Esophagus muscularis mucosa (tissue), 4 donors: ENCODE measurements around the gene ATF4. TPM values are rescaled to one million over a fixed set of nuclear protein-coding genes. Genes with fewer than 3 reads are reported as not detected.
"Not testable (repeated sequence)": the region's sequence is repeated elsewhere in the genome, so short reads cannot be mapped to it uniquely, and the experiment has no call there.

Experiments
- DNase-seq: peaks from one replicate; pipeline ENCODE4 v3.0.0-alpha.2; 2017; ENCODE audit errors: extremely low spot score
- H3K27ac ChIP-seq, 4 donors: fragments of 200-600 bp; sonication (generic); replicated peaks in 1 of 4; 1 replicate in 3 of 4; 2 replicates in 1 of 4; pipeline ENCODE4 v1.5.1; 2016 to 2019; ENCODE audit warnings: mild to moderate bottlenecking in 1 of 4
- H3K27me3 ChIP-seq, 4 donors: fragments of 200-600 bp; sonication (generic); one replicate each; pipeline versions ENCODE4 v1.5.1 to v1.6.0; 2016 to 2019
- H3K36me3 ChIP-seq, 4 donors: fragments of 200-600 bp; sonication (generic); one replicate each; pipeline ENCODE4 v1.5.1; 2016 to 2019
- H3K4me1 ChIP-seq, 4 donors: fragments of 200-600 bp; sonication (generic); one replicate each; pipeline ENCODE4 v1.5.1; 2016 to 2019
- H3K4me3 ChIP-seq, 4 donors: fragments of 200-600 bp; sonication (generic); 1 replicate in 2 of 4; 2 replicates in 2 of 4; pipeline ENCODE4 v1.5.1; 2016 to 2019; ENCODE audit warnings: mild to moderate bottlenecking in 4 of 4, moderate library complexity in 1 of 4
- H3K9me3 ChIP-seq, 4 donors: fragments of 200-600 bp; sonication (generic); 1 replicate in 3 of 4; 2 replicates in 1 of 4; pipeline ENCODE4 v1.5.1; 2016 to 2019
- EP300 ChIP-seq: sonication (generic); formaldehyde crosslinking; IDR thresholded peaks from one replicate; pipeline ENCODE4 v1.6.1; 2017; ENCODE audit warnings: antibody characterized with exemption
- POLR2A ChIP-seq: fragments of 450-650 bp; IDR thresholded peaks from one replicate; pipeline ENCODE4 v1.6.1; 2017; ENCODE audit warnings: antibody characterized with exemption, moderate library complexity, mild to moderate bottlenecking, low read depth
- POLR2AphosphoS5 ChIP-seq, 2 donors: sonication (generic); formaldehyde crosslinking; IDR thresholded peaks; one replicate each; pipeline ENCODE4 v1.6.1; 2017; ENCODE audit warnings: antibody characterized with exemption in 2 of 2
- WGBS: methylation state at CpG from one replicate; pipeline ENCODE4 v1.1.5; 2018; 5-methylcytosine and 5-hydroxymethylcytosine counted together
- intact Hi-C: fragments of 100-400 bp; cut with DNase I; formaldehyde crosslinking; loops from one replicate; pipeline ENCODE4 v1.15.1; 2023
- total RNA-seq, 4 donors: library from RNA; depleted of rRNA; stranded (reverse); fragments of >200 nt; gene quantifications; one replicate each; pipeline versions ENCODE4 v1.1.0 to v1.2.1, GENCODE V29; 2016
- TF ChIP-seq, protein P1 (sequence below), 3 experiments: fragments of 200-600 bp in 2 of 3; fragments of 450-650 bp in 1 of 3; sonication (generic) in 2 of 3; IDR thresholded peaks; one replicate each; pipeline ENCODE4 v1.5.1; 2017 to 2019; ENCODE audit warnings: antibody characterized with exemption in 3 of 3, mild to moderate bottlenecking in 2 of 3, moderate library complexity in 1 of 3

Gene ATF4
- total RNA-seq, 4 donors from 2014 or later: 516 to 895 (median 721) TPM

DNA sequence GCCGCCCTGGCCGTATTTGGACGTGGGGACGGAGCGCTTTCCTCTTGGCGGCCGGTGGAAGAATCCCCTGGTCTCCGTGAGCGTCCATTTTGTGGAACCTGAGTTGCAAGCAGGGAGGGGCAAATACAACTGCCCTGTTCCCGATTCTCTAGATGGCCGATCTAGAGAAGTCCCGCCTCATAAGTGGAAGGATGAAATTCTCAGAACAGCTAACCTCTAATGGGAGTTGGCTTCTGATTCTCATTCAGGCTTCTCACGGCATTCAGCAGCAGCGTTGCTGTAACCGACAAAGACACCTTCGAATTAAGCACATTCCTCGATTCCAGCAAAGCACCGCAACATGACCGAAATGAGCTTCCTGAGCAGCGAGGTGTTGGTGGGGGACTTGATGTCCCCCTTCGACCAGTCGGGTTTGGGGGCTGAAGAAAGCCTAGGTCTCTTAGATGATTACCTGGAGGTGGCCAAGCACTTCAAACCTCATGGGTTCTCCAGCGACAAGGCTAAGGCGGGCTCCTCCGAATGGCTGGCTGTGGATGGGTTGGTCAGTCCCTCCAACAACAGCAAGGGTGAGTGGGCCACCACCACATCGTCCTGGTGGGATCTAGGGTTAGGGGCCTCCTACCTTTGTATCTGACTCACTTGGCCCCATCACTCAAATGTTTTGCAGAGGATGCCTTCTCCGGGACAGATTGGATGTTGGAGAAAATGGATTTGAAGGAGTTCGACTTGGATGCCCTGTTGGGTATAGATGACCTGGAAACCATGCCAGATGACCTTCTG lies 934 bp downstream of the ATF4 start:
- H3K9me3 ChIP-seq, H3K27me3 ChIP-seq: not testable (repeated sequence)
- H3K27ac ChIP-seq: peak overlapping the region; percentile 99 to 100 (median 99)
- peak overlapping the region; percentile 91 to 100 (median 96) for H3K4me3 ChIP-seq
- DNase-seq: peak; percentile 94
- peaks cover 22 to 63% (median 48%) of the 10 kb centered on the region in 4 donors for H3K36me3 ChIP-seq
- peak in 1 of 2 donors; percentile 62 for TF ChIP-seq POLR2AphosphoS5 (IDR thresholded peaks at IDR 0.05)
- H3K4me1 ChIP-seq: peaks cover 54 to 68% (median 64%) of the 10 kb centered on the region in 4 donors
- WGBS: 7% methylated on average over 13 of the region's 28 CpGs
- intact Hi-C loops: loop anchor here (10.0 kb wide), 3 partner anchors 86 to 346 kb away; partner anchors contain the start of gene SYNGR1

DNA sequence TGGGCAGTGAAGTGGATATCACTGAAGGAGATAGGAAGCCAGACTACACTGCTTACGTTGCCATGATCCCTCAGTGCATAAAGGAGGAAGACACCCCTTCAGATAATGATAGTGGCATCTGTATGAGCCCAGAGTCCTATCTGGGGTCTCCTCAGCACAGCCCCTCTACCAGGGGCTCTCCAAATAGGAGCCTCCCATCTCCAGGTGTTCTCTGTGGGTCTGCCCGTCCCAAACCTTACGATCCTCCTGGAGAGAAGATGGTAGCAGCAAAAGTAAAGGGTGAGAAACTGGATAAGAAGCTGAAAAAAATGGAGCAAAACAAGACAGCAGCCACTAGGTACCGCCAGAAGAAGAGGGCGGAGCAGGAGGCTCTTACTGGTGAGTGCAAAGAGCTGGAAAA lies 1.7 kb downstream of the ATF4 start:
- DNase-seq, H3K27me3 ChIP-seq, H3K9me3 ChIP-seq: not testable (repeated sequence)
- Histone ChIP-seq H3K36me3 (peaks cover 22 to 60% (median 46%) of the 10 kb centered on the region in 4 donors), H3K4me3 (peak overlapping the region; percentile 91 to 100 (median 96)), H3K4me1 (peaks cover 54 to 74% (median 72%) of the 10 kb centered on the region in 4 donors), H3K27ac (peak overlapping the region; percentile 99 to 100 (median 99))
- intact Hi-C loops: loop anchor here (10.0 kb wide), 3 partner anchors 87 to 347 kb away; partner anchors contain the start of gene SYNGR1
- 16% methylated on average over 5 of the region's 5 CpGs for WGBS

DNA sequence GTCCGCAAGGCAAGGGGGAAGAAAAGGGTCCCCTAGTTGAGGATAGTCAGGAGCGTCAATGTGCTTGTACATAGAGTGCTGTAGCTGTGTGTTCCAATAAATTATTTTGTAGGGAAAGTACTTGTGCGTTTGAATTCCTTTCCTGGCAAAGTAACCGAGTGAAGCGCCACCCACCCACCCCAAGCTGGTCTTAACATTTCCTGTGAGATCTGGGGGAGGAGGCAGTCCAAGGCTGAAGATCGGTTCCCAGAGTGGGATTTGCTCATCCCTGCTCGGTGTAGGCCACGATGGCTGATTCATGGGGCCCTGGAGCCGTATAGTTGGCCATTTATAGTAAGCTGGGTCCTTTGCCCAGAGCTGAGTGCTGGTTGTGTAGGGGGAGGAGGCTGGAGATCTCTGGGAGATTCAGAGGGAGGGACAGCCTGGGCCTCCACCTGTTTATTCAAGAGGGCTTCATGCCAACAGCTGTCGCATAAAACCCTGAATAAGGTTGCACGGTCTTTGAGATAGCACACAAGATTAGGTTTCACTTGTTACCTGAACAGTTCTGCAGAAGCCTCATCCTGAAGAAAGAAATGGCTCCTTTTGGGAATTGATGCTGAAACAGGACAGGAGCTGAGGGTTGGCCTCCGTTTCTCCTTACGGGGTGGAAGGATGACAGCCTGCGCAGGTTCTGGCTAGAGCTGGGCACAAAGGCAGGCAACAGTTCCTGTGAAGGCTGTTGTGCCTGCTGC lies 2.4 kb downstream of the ATF4 start:
- TF ChIP-seq POLR2AphosphoS5 (IDR thresholded peaks at IDR 0.05) (peak; percentile 60 to 67), POLR2A (no peak)
- peak overlapping the region; percentile 99 to 100 (median 99) for H3K27ac ChIP-seq
- H3K36me3 ChIP-seq: peaks cover 22 to 57% (median 46%) of the 10 kb centered on the region in 4 donors
- WGBS: 5% methylated on average over 9 of the region's 14 CpGs
- H3K27me3 ChIP-seq: no peaks in the 10 kb centered on the region
- H3K4me1 ChIP-seq: peaks cover 56 to 81% (median 78%) of the 10 kb centered on the region in 4 donors
- H3K9me3 ChIP-seq: no peaks in the 10 kb centered on the region
- intact Hi-C loops: loop anchor here (10.0 kb wide), 3 partner anchors 88 to 348 kb away; partner anchors contain the start of gene SYNGR1
- no peak for DNase-seq
- peak overlapping the region; percentile 91 to 100 (median 96) for H3K4me3 ChIP-seq

DNA sequence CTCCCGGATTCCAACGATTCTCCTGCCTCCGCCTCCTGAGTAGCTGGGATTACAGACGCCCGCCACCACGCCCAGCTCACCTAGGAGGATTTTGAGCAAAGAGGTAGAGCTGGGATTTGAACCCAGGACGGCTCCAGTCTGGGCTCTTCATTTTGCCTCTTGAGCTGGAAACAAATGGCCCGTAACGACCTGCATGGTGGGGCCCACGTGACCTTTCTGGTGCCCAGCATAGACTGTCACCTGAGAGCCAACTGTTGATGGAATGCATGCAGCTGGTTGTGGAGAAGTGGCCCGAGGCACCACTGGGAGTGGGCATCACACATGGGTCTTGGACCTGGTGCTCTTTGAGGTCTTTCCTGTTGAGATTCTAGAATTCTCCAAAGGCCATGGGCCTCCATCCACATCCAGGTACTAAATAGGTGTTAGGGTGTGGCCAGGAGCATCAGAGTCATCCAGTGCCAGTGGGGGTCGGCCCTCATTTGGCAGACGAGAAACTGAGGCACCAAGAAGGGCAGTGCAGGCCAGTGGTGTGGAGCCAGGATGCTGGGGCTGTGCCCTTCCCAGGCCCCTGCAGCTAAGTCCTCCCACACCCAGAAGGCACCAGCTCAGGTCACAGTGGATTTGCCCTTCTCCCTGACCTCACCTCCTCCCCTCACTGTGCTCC lies 3.9 kb downstream of the ATF4 start:
- Histone ChIP-seq H3K9me3 (no peaks in the 10 kb centered on the region), H3K4me3 (peak overlapping the region; percentile 25 to 100 (median 92)), H3K36me3 (peaks cover 22 to 68% (median 53%) of the 10 kb centered on the region in 4 donors), H3K4me1 (peaks cover 60 to 82% (median 80%) of the 10 kb centered on the region in 4 donors), H3K27me3 (no peaks in the 10 kb centered on the region), H3K27ac (peak overlapping the region; percentile 99 to 100 (median 99))
- intact Hi-C loops: loop anchor here (10.0 kb wide), 3 partner anchors 89 to 349 kb away; partner anchors contain the start of gene SYNGR1
- 73% methylated on average over 13 of the region's 13 CpGs for WGBS
- TF ChIP-seq EP300: no peak
- no peak for DNase-seq

DNA sequence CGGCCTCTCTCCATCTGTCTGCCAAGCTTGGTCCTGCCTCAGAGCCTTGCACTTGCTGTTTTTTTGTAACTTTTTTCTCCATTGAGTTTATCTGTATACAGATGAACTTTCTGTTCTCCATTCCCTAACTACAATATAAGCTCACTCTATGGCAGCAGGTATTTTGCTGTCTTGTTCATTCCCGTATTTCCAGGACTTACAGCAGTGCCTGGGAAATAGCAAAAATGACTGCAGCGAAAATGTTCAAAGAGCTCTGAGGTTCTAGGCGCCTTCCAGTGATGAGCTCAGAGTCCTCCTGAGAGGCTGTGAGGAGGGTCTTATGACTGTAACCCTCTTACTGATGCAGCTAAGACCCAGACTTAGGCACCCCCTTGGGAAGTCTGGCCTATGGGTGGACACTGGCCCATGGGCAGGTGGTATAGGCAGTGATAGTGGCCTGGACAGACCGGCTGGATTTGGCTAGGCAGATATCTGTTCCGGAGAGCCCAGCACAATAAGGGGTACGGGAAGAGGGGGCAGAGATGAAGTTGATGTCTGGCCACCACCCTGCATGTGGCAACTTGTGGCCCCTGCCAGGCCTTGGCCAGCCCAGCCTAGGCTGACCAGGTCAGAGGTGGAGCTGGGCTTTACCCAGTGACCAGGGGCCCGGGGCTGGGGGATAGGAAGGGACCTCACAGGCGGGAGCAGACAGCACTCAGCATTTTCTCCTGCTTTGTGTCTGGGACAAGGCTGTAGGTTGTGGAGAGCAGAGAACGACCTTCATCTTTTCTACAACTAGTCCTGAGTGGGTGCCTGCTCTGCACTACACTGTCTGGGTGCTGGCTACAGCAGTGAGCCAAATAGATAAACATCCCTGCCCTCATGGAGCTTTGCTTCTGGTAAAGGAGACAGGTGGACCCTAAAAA lies 4.6 kb downstream of the ATF4 start:
- TF ChIP-seq, protein P1, sequence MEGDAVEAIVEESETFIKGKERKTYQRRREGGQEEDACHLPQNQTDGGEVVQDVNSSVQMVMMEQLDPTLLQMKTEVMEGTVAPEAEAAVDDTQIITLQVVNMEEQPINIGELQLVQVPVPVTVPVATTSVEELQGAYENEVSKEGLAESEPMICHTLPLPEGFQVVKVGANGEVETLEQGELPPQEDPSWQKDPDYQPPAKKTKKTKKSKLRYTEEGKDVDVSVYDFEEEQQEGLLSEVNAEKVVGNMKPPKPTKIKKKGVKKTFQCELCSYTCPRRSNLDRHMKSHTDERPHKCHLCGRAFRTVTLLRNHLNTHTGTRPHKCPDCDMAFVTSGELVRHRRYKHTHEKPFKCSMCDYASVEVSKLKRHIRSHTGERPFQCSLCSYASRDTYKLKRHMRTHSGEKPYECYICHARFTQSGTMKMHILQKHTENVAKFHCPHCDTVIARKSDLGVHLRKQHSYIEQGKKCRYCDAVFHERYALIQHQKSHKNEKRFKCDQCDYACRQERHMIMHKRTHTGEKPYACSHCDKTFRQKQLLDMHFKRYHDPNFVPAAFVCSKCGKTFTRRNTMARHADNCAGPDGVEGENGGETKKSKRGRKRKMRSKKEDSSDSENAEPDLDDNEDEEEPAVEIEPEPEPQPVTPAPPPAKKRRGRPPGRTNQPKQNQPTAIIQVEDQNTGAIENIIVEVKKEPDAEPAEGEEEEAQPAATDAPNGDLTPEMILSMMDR (IDR thresholded peaks at IDR 0.05): no peak
- TF ChIP-seq POLR2A (no peak), POLR2AphosphoS5 (IDR thresholded peaks at IDR 0.05) (no peak)
- DNase-seq: no peak
- intact Hi-C loops: loop anchor here (10.0 kb wide), 3 partner anchors 90 to 350 kb away; partner anchors contain the start of gene SYNGR1
- H3K9me3 ChIP-seq: no peaks in the 10 kb centered on the region
- peak overlapping the region; percentile 62 to 99 (median 99) for H3K27ac ChIP-seq
- peaks cover 65 to 87% (median 85%) of the 10 kb centered on the region in 4 donors for H3K4me1 ChIP-seq
- H3K27me3 ChIP-seq: no peaks in the 10 kb centered on the region
- peak overlapping the region in 1 of 4 donors; percentile 93 for H3K4me3 ChIP-seq
- WGBS: 58% methylated on average over 10 of the region's 10 CpGs
- peaks cover 22 to 76% (median 60%) of the 10 kb centered on the region in 4 donors for H3K36me3 ChIP-seq

DNA sequence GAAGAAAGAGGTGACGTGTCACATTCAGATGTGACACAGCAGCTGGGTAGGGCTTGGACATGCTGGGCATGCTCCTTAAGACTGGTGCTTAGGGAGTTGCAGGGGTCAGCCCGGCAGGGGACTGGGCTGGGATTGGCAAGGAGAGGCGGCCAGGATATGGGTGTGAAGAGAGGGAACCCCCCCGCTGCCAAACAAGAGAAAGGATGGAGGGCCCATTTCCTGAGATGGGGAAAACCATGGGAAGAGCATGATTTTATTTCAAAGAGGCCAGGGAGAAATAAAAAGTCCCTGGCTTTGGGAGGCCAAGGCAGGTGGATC lies 5.3 kb downstream of the ATF4 start:
- Histone ChIP-seq H3K9me3 (no peaks in the 10 kb centered on the region), H3K36me3 (peaks cover 22 to 79% (median 66%) of the 10 kb centered on the region in 4 donors), H3K27ac (peak overlapping the region; percentile 62 to 99 (median 99)), H3K4me1 (peaks cover 72 to 93% (median 91%) of the 10 kb centered on the region in 4 donors), H3K27me3 (no peaks in the 10 kb centered on the region), H3K4me3 (no peak overlapping the region)
- 69% methylated on average over 4 of the region's 4 CpGs for WGBS
- TF ChIP-seq, protein P1 (IDR thresholded peaks at IDR 0.05): no peak
- TF ChIP-seq EP300 (no peak), POLR2AphosphoS5 (IDR thresholded peaks at IDR 0.05) (no peak), POLR2A (no peak)
- intact Hi-C loops: loop anchor here (10.0 kb wide), 3 partner anchors 91 to 351 kb away; partner anchors contain the start of gene SYNGR1
- no peak for DNase-seq
